Fibroblast of mammary gland (primary cell): ENCODE measurements around the gene ACBD5.
"Not testable (repeated sequence)": the region's sequence is repeated elsewhere in the genome, so short reads cannot be mapped to it uniquely, and the experiment has no call there.

Source experiments
- DNase-seq: peaks from one replicate; pipeline ENCODE4 v3.0.0-alpha.2; 2010; ENCODE audit warnings: low read depth
- H3K4me3 ChIP-seq: 2 replicates; pipeline ENCODE4 v1.5.1; 2011; ENCODE audit warnings: low read depth, mild to moderate bottlenecking, low read length, moderate library complexity; ENCODE audit not compliant: control insufficient read depth
- TF ChIP-seq, protein P1 (sequence below): conservative IDR thresholded peaks from 2 replicates; pipeline ENCODE4 v1.5.1; 2011; ENCODE audit warnings: low read depth, low read length, inconsistent platforms; ENCODE audit not compliant: control insufficient read depth, insufficient read depth

Gene ACBD5

DNA sequence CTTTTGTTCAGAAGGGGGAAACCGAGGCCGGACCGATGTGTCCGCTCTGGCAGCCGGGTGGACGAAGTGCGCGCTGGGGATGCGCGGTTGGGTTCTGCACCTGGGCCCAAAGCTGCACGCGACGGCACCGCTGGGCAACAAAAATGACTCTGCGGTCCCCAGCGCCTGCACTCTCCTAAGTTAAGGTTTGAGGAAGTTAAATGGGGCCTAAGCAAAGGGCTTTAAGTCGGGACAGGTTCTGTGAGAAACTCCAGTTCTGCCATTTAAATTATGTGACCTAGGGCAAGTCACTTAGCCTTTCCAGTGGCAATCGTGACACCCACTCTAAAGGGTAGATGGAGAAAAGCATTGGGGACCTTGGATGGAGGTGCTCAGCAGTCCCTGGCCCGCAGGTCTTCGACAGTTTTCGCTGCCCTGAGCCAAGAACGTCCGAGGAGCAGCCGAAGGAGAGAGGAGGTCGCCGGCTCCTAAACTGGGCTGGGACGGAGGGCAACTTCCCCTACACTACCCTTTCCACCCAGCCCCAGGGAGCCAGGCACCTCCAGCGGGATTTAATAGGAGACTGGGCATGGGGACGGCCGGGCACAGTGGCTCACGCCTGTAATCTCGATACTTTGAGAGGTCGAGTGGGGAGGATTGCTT, 534 bp upstream of the ACBD5 start:
- TF ChIP-seq, protein P1, sequence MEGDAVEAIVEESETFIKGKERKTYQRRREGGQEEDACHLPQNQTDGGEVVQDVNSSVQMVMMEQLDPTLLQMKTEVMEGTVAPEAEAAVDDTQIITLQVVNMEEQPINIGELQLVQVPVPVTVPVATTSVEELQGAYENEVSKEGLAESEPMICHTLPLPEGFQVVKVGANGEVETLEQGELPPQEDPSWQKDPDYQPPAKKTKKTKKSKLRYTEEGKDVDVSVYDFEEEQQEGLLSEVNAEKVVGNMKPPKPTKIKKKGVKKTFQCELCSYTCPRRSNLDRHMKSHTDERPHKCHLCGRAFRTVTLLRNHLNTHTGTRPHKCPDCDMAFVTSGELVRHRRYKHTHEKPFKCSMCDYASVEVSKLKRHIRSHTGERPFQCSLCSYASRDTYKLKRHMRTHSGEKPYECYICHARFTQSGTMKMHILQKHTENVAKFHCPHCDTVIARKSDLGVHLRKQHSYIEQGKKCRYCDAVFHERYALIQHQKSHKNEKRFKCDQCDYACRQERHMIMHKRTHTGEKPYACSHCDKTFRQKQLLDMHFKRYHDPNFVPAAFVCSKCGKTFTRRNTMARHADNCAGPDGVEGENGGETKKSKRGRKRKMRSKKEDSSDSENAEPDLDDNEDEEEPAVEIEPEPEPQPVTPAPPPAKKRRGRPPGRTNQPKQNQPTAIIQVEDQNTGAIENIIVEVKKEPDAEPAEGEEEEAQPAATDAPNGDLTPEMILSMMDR: no peak
- DNase-seq: peak; percentile 14
- H3K4me3 ChIP-seq: peak overlapping the region; percentile 74

DNA sequence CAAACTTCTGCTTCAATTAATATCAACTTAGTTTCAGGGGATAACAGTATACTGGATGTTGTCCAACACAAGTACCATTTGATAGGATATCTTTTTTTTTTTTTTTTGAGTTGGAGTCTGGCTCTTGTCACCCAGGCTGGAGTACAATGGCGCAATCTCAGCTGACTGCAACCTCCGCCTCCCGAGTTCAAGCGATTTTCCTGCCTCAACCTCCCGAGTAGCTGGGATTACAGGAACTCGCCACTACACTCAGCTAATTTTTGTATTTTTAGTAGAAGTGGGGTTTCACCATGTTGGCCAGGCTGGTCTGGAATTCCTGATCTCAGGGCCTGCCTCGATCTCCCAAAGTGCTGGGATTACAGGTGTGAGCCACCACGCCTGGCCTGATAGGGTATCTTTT, 3.1 kb downstream of the ACBD5 start:
- not testable (repeated sequence) for DNase-seq, H3K4me3 ChIP-seq

DNA sequence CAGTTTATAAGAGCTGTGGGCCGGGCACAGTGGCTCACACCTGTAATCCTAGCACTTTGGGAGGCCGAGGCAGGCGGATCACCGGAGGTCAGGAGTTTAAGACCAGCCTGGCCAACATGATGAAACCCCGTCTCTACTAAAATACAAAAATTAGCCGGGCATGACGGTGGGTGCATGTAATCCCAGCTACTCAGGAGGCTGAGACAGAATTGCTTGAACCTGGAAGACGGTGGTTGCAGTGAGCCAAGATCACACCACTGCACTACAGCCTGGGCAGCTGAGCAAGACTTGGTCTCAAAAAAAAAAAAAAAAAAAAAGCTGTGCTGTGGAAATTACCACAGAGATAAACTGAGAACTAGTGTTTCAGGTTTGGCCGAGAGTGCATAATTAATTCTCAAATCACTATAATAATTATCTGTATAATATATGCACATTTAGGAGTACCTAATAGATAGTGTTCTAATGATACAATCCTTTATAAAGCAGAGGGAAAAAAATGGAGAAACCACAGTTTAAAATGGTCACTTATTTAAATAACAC, 3.9 kb downstream of the ACBD5 start:
- DNase-seq, H3K4me3 ChIP-seq: not testable (repeated sequence)

DNA sequence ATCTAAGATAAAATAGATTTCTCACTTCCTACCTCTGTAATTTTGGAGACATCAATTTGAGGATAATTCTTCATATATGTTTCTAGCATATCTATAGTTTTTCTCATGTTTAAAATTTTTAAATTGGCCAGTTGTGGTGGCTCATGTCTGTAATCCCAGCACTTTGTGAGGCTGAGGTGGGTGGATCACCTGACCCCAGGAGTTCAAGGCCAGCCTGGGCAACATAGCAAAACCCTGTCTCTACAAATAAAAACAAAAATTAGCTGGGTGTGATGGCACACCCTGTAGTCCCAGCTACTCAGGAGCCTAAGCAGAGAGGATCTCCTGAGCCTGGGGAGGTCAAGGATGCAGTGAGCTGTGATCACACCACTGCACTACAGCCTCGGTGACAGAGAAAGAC, 4.9 kb downstream of the ACBD5 start:
- no peak overlapping the region for H3K4me3 ChIP-seq
- DNase-seq: no peak
- TF ChIP-seq, protein P1: no peak

DNA sequence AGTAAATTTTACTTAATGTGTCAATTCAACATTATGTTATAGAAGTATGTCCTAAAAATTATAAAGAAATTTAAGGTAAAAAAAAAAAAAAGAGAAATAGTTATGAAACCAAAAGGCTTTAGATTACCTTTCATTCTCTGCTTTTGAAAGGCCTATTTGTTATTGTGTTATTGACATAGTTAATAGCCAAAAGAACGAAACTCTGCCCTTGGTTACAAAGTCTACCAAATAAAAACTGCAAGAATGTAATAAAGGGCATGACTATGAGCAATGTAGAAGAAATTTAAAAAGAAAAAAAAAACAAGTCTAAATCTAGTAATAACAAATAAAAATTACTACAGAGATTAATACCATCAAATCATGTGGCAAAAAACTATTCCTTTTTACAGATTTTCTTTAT, 10.6 kb downstream of the ACBD5 start:
- DNase-seq: no peak
- no peak overlapping the region for H3K4me3 ChIP-seq
- TF ChIP-seq, protein P1: no peak

DNA sequence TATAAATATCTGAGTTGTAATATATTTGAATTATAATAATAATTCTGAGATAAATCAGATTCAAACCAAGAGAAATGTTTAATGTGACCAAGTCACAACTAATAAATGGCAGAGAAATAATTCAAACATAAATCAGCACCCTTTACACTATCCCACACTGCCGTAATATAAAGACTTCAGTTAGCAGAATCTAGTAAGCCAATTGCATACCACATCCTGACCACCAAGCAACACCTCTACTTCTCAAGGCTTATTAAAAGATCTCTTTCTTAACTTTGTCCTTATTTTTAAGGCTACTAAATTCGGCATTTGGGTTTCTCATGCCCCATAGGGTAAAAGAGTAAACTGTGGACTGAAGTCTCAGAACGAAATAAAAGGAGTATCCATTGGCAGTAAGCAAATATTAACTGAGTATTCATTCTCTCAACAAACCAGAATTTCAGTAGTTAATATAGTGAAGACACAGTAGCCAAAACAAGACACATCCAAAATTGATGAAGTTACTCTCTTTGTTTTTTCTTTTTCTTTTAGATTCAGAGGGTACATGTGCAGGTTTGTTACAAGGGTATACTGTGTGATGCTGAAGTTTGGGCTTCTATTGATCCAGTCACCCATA, 14.8 kb downstream of the ACBD5 start:
- TF ChIP-seq, protein P1: no peak
- DNase-seq: no peak
- no peak overlapping the region for H3K4me3 ChIP-seq

DNA sequence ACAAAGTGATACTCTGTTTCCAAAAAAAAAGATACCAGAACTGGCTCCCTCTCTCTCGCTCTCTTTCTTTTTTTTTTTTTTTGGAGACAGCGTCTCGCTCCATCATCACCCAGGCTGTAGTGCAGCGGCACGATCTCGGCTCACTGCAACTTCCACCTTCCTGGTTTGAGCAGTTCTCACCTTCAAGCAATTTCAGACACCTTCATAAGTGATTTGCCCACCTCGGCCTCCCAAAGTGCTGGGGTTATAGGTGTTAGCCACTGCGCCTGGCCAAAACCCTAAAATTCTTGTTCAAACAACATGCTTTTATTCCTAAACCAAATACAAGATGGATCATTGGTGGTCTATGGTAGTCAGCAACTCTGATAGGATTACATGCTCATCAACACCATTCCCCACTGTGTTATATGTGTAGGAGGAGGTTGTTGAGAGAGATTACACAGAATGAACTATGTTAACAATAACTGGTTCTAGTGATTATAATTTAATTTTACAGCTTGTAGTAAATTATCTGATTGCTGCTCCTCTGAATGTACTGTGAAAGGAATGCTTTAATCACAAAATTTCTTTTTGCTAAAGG, 15.5 kb downstream of the ACBD5 start:
- TF ChIP-seq, protein P1: no peak
- H3K4me3 ChIP-seq: no peak overlapping the region
- DNase-seq: no peak
